Measurements from ENCODE around the gene MYZAP.
A peak's percentile ranks its signal among the peaks of the same experiment; 100 is the strongest.

MYZAP gene

GRCh38 chr15:57665939-57666338 is 74.2 kb downstream of the MYZAP start (continued):
- TF ChIP-seq PATZ1 (CRISPR knock-in tag; IDR thresholded peaks at IDR 0.05; ENCODE audit: borderline replicate concordance), result no peak
- no peak for TF ChIP-seq ZFP3 (CRISPR knock-in tag; IDR thresholded peaks at IDR 0.05)
- TF ChIP-seq POU6F1 (CRISPR knock-in tag; IDR thresholded peaks at IDR 0.05; ENCODE audit: borderline replicate concordance, low read depth), result no peak

DNA sequence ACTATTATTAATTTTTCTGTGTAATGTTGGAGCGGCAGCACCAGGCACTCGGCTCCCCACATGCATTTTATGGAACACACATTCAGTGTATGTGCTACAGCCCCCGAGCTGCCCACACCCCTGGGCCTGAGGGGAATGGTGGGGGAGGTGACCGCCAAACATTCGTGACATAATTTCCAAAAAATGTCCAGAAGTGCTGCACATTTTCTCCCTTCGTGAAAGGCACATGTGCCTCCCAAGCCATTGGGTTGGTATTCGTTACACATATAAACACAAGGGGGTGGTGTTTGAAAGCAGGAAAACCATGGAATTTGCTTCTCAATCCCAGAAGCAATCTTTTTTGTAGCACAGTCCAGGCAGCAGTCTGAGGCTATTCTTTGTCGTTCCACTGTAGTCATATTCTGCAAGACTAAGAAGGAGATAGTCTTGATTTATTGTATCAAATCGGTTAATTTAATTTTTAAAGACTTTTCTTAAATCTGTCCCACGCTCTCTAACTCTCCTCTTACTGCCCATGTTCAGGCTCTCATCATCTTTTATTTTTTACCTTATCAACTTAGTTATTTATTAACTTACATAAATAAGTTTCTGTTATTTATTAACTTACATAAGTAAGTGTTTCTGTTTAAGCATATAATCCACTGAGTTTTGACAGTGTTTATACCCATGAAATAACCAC is 75.6 kb downstream of the MYZAP start:
- TF ChIP-seq CSDC2 (CRISPR knock-in tag; IDR thresholded peaks at IDR 0.05) (no peak), ZNF8 (CRISPR knock-in tag; IDR thresholded peaks at IDR 0.05) (no peak), ZFP3 (CRISPR knock-in tag; IDR thresholded peaks at IDR 0.05) (no peak), TOX (CRISPR knock-in tag; IDR thresholded peaks at IDR 0.05; ENCODE audit: borderline replicate concordance) (no peak), ZNF70 (CRISPR knock-in tag; IDR thresholded peaks at IDR 0.05) (no peak)
- TF ChIP-seq, protein P1, sequence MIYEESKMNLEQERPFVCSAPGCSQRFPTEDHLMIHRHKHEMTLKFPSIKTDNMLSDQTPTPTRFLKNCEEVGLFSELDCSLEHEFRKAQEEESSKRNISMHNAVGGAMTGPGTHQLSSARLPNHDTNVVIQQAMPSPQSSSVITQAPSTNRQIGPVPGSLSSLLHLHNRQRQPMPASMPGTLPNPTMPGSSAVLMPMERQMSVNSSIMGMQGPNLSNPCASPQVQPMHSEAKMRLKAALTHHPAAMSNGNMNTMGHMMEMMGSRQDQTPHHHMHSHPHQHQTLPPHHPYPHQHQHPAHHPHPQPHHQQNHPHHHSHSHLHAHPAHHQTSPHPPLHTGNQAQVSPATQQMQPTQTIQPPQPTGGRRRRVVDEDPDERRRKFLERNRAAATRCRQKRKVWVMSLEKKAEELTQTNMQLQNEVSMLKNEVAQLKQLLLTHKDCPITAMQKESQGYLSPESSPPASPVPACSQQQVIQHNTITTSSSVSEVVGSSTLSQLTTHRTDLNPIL (CRISPR knock-in tag; IDR thresholded peaks at IDR 0.05; ENCODE audit: low read depth), result no peak
- TF ChIP-seq, protein P2, sequence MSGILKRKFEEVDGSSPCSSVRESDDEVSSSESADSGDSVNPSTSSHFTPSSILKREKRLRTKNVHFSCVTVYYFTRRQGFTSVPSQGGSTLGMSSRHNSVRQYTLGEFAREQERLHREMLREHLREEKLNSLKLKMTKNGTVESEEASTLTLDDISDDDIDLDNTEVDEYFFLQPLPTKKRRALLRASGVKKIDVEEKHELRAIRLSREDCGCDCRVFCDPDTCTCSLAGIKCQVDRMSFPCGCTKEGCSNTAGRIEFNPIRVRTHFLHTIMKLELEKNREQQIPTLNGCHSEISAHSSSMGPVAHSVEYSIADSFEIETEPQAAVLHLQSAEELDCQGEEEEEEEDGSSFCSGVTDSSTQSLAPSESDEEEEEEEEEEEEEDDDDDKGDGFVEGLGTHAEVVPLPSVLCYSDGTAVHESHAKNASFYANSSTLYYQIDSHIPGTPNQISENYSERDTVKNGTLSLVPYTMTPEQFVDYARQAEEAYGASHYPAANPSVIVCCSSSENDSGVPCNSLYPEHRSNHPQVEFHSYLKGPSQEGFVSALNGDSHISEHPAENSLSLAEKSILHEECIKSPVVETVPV (CRISPR knock-in tag; IDR thresholded peaks at IDR 0.05), result no peak
- TF ChIP-seq, protein P3, sequence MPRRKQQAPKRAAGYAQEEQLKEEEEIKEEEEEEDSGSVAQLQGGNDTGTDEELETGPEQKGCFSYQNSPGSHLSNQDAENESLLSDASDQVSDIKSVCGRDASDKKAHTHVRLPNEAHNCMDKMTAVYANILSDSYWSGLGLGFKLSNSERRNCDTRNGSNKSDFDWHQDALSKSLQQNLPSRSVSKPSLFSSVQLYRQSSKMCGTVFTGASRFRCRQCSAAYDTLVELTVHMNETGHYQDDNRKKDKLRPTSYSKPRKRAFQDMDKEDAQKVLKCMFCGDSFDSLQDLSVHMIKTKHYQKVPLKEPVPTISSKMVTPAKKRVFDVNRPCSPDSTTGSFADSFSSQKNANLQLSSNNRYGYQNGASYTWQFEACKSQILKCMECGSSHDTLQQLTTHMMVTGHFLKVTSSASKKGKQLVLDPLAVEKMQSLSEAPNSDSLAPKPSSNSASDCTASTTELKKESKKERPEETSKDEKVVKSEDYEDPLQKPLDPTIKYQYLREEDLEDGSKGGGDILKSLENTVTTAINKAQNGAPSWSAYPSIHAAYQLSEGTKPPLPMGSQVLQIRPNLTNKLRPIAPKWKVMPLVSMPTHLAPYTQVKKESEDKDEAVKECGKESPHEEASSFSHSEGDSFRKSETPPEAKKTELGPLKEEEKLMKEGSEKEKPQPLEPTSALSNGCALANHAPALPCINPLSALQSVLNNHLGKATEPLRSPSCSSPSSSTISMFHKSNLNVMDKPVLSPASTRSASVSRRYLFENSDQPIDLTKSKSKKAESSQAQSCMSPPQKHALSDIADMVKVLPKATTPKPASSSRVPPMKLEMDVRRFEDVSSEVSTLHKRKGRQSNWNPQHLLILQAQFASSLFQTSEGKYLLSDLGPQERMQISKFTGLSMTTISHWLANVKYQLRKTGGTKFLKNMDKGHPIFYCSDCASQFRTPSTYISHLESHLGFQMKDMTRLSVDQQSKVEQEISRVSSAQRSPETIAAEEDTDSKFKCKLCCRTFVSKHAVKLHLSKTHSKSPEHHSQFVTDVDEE (CRISPR knock-in tag; IDR thresholded peaks at IDR 0.05), result no peak
- ATAC-seq, result peak; percentile 97

GRCh38 chr15:57668016-57668415 is 76.3 kb downstream of the MYZAP start:
- ATAC-seq, result no peak
- TF ChIP-seq ISL1 (CRISPR knock-in tag; IDR thresholded peaks at IDR 0.05), result no peak
- no peak for TF ChIP-seq PPARA (CRISPR knock-in tag; IDR thresholded peaks at IDR 0.05; ENCODE audit: borderline replicate concordance)
- no peak for TF ChIP-seq RARB (CRISPR knock-in tag; IDR thresholded peaks at IDR 0.05)
- no peak for TF ChIP-seq TCF4 (CRISPR knock-in tag; IDR thresholded peaks at IDR 0.05; ENCODE audit: borderline replicate concordance)
- TF ChIP-seq PATZ1 (CRISPR knock-in tag; IDR thresholded peaks at IDR 0.05; ENCODE audit: borderline replicate concordance), result no peak
- no peak for TF ChIP-seq ZNF565 (CRISPR knock-in tag; conservative IDR thresholded peaks at IDR 0.05; ENCODE audit: low read depth)
- no peak for TF ChIP-seq ZNF70 (CRISPR knock-in tag; IDR thresholded peaks at IDR 0.05)
- TF ChIP-seq CSDC2 (CRISPR knock-in tag; IDR thresholded peaks at IDR 0.05), result no peak
- no peak for TF ChIP-seq GLIS3 (CRISPR knock-in tag; IDR thresholded peaks at IDR 0.05)
- TF ChIP-seq, protein P1 (CRISPR knock-in tag; IDR thresholded peaks at IDR 0.05; ENCODE audit: low read depth), result no peak
- TF ChIP-seq ZNF8 (CRISPR knock-in tag; IDR thresholded peaks at IDR 0.05), result no peak
- no peak for TF ChIP-seq ZFP30 (CRISPR knock-in tag; IDR thresholded peaks at IDR 0.05)
- TF ChIP-seq ARNTL (CRISPR knock-in tag; IDR thresholded peaks at IDR 0.05; ENCODE audit: borderline replicate concordance, low read depth), result no peak
- TF ChIP-seq, protein P2 (CRISPR knock-in tag; IDR thresholded peaks at IDR 0.05), result no peak
- TF ChIP-seq POU6F1 (CRISPR knock-in tag; IDR thresholded peaks at IDR 0.05; ENCODE audit: borderline replicate concordance, low read depth), result no peak
- no peak for TF ChIP-seq ESRRG (CRISPR knock-in tag; IDR thresholded peaks at IDR 0.05)
- no peak for TF ChIP-seq ZC3H10 (CRISPR knock-in tag; IDR thresholded peaks at IDR 0.05)
- no peak for TF ChIP-seq ZFP3 (CRISPR knock-in tag; IDR thresholded peaks at IDR 0.05)
- TF ChIP-seq TOX (CRISPR knock-in tag; IDR thresholded peaks at IDR 0.05; ENCODE audit: borderline replicate concordance), result no peak

All from SK-N-SH treated with all-trans-retinoic acid at 6 μM for 48 hours (cell line).